Brain microvascular endothelial cell (primary cell): ENCODE results near the gene CAMK1D.

Experiments used
- DNase-seq: peaks from one replicate; pipeline ENCODE4 v3.0.0-alpha.2; 2020
- H3K27ac ChIP-seq: fragments of 250-450 bp; sonication (Bioruptor Pico); 2 replicates; pipeline ENCODE4 v1.5.1; 2020; ENCODE audit warnings: mild to moderate bottlenecking, moderate library complexity
- H3K27me3 ChIP-seq: fragments of 250-450 bp; sonication (Bioruptor Pico); replicated peaks from 2 replicates; pipeline ENCODE4 v1.5.1; 2020; ENCODE audit warnings: mild to moderate bottlenecking
- H3K36me3 ChIP-seq: fragments of 250-450 bp; sonication (Bioruptor Pico); replicated peaks from 2 replicates; pipeline ENCODE4 v1.5.1; 2020; ENCODE audit warnings: mild to moderate bottlenecking
- H3K4me3 ChIP-seq: 2 replicates; pipeline ENCODE4 v1.5.1; 2011; ENCODE audit warnings: low read depth, mild to moderate bottlenecking, control low read depth, low read length, moderate library complexity
- in situ Hi-C: cut with HindIII; loops from 2 replicates; pipeline ENCODE4 v1.10.0; 2017; ENCODE audit warnings: low sequenced_read_pairs, low pct_ligation_motif_present
- TF ChIP-seq, protein P1 (sequence below): IDR thresholded peaks from 2 replicates; pipeline ENCODE4 v1.5.1; 2011; ENCODE audit warnings: low read depth, mild to moderate bottlenecking, moderate library complexity, low read length, control low read depth, inconsistent platforms; ENCODE audit errors: missing control alignments

The CAMK1D gene

DNA sequence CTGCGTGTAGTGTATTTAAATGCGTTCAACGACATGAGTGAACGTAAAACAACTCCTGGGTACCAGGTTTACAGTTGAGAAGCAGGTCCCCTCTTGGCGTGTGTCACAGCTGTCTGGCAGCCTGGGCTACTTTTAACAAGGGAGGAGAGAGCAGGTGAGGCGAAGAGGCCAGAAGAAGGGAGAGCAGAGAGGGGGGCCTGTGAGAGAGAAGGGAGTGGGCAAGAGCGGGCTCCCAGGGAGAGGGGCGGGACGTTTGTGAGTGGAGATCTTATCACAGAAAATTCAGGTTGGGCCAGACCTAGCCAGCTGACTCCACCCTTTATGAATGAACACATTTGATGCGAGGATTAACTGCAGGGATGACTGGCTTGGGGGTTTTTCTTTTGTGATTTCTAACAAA is 154.0 kb downstream of the CAMK1D start:
- in situ Hi-C loops = no loop called here

DNA sequence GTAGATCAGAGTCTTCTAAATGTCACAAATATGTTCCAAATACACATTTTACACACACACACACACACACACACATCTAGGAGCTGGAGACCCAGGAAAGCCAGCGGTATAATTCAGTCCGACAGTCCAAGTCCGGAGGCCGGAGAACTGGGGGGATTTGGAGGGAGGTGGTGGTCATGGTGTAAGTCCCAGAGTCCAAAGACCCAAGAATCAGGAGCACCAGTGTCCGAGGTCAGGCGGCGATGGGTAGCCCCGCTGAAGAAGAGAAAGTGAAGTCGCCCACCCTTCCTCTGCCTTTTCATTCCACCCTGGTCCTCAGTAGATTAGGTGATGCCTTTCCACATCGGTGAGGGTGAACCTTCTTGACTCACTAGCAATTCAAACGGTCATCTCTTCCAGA is 154.8 kb downstream of the CAMK1D start:
- Histone ChIP-seq H3K4me3 (no peak overlapping the region), H3K27me3 (no peaks in the 10 kb centered on the region), H3K27ac (no peak overlapping the region), H3K36me3 (no peaks in the 10 kb centered on the region)
- TF ChIP-seq, protein P1, sequence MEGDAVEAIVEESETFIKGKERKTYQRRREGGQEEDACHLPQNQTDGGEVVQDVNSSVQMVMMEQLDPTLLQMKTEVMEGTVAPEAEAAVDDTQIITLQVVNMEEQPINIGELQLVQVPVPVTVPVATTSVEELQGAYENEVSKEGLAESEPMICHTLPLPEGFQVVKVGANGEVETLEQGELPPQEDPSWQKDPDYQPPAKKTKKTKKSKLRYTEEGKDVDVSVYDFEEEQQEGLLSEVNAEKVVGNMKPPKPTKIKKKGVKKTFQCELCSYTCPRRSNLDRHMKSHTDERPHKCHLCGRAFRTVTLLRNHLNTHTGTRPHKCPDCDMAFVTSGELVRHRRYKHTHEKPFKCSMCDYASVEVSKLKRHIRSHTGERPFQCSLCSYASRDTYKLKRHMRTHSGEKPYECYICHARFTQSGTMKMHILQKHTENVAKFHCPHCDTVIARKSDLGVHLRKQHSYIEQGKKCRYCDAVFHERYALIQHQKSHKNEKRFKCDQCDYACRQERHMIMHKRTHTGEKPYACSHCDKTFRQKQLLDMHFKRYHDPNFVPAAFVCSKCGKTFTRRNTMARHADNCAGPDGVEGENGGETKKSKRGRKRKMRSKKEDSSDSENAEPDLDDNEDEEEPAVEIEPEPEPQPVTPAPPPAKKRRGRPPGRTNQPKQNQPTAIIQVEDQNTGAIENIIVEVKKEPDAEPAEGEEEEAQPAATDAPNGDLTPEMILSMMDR = no peak
- DNase-seq = no peak
- in situ Hi-C loops = no loop called here

More for the DNA sequence above, 154.0 kb downstream of the CAMK1D start:
- H3K4me3 ChIP-seq = no peak overlapping the region
- H3K27me3 ChIP-seq = no peaks in the 10 kb centered on the region
- H3K36me3 ChIP-seq = no peaks in the 10 kb centered on the region
- TF ChIP-seq, protein P1 = no peak
- no peak for DNase-seq
- no peak overlapping the region for H3K27ac ChIP-seq

DNA sequence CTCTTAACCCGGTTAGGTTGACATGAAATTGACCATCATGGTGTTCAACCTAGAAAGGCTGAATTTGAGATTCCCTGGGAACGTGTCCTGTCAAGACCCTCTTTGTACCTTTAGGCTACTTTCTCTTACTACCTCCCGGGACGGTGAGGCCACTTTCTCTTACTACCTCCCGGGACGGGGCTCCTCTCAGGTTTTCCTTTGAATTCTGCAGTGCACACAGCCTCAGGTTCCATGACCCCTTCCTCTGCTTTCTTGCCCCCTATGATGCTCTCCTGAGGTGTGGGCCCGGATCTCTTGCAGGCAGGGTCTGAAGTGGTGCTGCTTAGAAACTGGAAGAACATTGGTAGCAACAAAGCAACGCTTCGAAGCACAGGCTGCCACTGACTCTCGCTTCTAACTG is 155.3 kb downstream of the CAMK1D start:
- Histone ChIP-seq H3K36me3 (no peaks in the 10 kb centered on the region), H3K27me3 (no peaks in the 10 kb centered on the region), H3K4me3 (no peak overlapping the region), H3K27ac (no peak overlapping the region)
- TF ChIP-seq, protein P1 = no peak
- in situ Hi-C loops = no loop called here
- DNase-seq = no peak

DNA sequence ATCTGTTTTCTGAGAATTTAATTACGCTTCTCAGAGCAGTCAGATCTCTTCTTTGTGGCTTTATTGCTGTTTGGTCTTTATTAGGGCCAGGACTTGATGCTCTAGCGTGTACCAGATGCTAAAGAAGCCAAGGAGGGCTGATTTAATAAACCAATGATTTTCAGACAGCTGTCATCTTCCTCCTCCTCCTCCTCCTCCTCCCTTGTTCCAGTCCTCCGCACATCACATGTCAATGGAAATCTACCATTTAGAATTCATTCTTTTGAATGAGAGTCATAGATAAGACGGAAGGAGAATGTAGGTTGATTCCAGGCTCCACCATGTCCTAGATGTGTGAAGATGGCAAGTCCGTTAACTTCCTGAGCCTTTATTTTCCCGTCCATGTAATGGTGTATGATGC is 156.3 kb downstream of the CAMK1D start:
- H3K27ac ChIP-seq = no peak overlapping the region
- H3K4me3 ChIP-seq = no peak overlapping the region
- H3K36me3 ChIP-seq = no peaks in the 10 kb centered on the region
- no peak for DNase-seq
- TF ChIP-seq, protein P1 = no peak
- no peaks in the 10 kb centered on the region for H3K27me3 ChIP-seq
- in situ Hi-C loops = no loop called here

DNA sequence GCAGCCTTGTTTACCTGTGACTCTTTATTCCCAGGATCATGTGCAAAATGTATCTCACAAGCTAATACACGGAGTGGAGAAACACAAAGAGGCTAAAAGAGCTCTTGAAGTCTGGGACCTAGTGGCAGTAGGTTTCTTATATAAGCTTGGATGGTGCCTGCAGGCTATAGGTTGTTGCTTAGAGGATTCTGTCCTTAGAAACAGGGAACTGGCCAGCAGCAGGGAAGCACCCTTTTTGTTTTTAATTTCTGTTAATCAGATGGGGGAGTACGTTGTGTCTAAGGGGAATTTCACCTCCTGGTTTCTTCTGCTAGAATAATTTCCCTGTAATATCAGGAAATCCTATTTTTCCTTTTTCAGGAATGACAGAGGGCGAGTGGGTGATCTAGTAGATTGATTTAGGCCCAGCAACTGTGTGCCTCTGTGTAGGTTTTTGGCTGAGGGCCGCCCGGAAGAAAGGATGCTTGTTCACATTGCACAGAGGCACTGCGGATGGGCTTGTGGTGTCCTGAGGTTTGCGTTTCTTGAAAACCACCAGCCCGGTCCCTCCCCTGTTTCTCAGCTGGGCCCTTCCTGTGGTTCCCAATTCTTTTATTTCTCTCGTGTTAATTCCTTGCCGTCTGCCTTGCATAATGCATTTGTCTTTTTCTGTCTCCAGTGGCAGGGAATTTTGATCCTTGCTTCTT is 158.0 kb downstream of the CAMK1D start:
- in situ Hi-C loops = no loop called here
- no peaks in the 10 kb centered on the region for H3K27me3 ChIP-seq

More for the DNA sequence above, 158.0 kb downstream of the CAMK1D start:
- Histone ChIP-seq H3K4me3 (no peak overlapping the region), H3K27ac (no peak overlapping the region), H3K36me3 (no peaks in the 10 kb centered on the region)
- DNase-seq = no peak
- TF ChIP-seq, protein P1 = no peak
